ENCODE measurements around the gene ZNF831. TPM values are rescaled to one million over a fixed set of nuclear protein-coding genes. Genes with fewer than 3 reads are reported as not detected.

ZNF831 gene
- total and polyA plus RNA-seq, 9 donors: 0.05 to 0.36 (median 0.15) TPM; not detected in 1

DNA sequence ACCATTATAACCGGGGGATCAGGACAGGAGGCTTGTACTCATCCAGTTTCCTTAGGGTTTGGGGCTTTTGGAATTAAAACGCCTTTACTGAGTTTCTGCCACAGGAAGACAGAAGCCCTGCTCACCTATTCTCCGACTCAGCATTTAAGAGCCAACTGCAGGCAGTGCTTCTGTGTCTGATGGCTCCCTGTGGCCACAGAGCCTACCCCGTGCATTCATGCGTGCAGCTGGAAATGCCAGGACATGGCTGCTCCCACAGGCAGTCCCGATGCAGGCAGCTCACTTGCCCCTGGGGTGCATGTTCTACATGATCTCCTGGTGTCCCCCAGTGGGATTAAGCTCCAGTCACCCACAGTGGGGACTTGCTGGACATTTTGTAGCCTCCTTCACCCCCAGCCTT, 22.2 kb downstream of the ZNF831 start:
- Histone ChIP-seq H3K4me3 (no peak overlapping the region), H3K27me3 (no peaks in the 10 kb centered on the region), H3K27ac (no peak overlapping the region), H3K36me3 (no peaks in the 10 kb centered on the region), H3K4me1 (ENCODE audit: insufficient read depth) (no peaks in the 10 kb centered on the region), H3K9me3 (no peaks in the 10 kb centered on the region)
- WGBS, 3 donors: 61 to 66% (median 65%) methylated on average over 6 of the region's 6 CpGs
- TF ChIP-seq EP300 (IDR thresholded peaks at IDR 0.05): no peak
- no peak for TF ChIP-seq POLR2A (IDR thresholded peaks at IDR 0.05)
- TF ChIP-seq, protein P1, sequence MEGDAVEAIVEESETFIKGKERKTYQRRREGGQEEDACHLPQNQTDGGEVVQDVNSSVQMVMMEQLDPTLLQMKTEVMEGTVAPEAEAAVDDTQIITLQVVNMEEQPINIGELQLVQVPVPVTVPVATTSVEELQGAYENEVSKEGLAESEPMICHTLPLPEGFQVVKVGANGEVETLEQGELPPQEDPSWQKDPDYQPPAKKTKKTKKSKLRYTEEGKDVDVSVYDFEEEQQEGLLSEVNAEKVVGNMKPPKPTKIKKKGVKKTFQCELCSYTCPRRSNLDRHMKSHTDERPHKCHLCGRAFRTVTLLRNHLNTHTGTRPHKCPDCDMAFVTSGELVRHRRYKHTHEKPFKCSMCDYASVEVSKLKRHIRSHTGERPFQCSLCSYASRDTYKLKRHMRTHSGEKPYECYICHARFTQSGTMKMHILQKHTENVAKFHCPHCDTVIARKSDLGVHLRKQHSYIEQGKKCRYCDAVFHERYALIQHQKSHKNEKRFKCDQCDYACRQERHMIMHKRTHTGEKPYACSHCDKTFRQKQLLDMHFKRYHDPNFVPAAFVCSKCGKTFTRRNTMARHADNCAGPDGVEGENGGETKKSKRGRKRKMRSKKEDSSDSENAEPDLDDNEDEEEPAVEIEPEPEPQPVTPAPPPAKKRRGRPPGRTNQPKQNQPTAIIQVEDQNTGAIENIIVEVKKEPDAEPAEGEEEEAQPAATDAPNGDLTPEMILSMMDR (IDR thresholded peaks at IDR 0.05): no peak
- no peak for DNase-seq
- intact Hi-C loops (cut with DNase I): no loop called here

DNA sequence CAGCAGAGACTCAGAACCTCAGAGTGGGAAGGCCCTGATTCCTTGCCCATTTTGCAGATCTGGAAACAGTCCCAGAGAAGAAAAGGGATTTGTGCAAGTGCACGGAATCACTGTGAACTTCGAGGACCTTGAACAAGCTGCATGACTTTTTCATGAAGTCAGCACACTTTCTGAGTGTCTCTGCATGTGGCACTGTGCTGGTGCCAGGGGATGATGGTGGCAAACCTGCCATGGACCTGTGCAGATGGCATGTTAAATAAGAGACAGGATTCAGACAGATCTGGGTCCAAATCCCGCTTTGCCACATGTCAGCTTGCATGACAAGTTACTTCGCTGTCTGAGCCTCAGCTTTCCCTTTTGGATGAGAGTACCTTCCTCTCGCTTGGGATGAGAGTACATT, 26.8 kb downstream of the ZNF831 start:
- Histone ChIP-seq H3K9me3 (no peaks in the 10 kb centered on the region), H3K27me3 (no peaks in the 10 kb centered on the region), H3K4me1 (ENCODE audit: insufficient read depth) (no peaks in the 10 kb centered on the region), H3K36me3 (no peaks in the 10 kb centered on the region), H3K27ac (no peak overlapping the region), H3K4me3 (no peak overlapping the region)
- TF ChIP-seq EP300 (IDR thresholded peaks at IDR 0.05): no peak
- TF ChIP-seq POLR2A (IDR thresholded peaks at IDR 0.05): no peak
- TF ChIP-seq, protein P1 (IDR thresholded peaks at IDR 0.05): no peak
- intact Hi-C loops (cut with DNase I): no loop called here
- 72 to 81% (median 75%) methylated on average over 5 of the region's 5 CpGs for WGBS, 3 donors
- DNase-seq: no peak

DNA sequence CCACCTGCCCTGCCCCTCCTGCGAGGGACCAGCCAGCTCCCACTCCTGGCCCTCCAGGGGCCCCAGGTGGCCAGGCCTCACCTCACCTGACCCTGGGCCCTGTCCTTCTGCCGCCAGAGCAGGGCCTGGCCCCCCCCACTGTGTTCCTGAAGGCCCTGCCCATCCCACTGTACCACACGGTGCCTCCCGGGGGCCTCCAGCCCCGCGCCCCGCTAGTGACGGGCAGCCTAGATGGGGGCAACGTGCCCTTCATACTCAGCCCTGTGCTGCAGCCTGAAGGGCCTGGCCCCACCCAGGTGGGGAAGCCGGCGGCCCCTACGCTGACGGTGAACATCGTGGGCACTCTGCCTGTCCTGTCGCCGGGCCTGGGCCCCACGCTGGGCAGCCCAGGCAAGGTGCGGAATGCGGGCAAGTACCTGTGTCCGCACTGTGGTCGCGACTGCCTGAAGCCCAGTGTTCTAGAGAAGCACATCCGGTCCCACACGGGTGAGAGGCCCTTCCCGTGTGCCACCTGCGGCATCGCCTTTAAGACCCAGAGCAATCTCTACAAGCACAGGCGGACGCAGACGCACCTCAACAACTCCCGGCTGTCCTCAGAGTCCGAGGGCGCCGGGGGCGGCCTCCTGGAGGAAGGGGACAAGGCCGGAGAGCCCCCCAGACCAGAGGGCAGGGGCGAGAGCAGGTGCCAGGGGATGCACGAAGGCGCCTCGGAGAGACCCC, 27.6 kb downstream of the ZNF831 start:
- no peak overlapping the region for H3K27ac ChIP-seq
- H3K4me1 ChIP-seq (ENCODE audit: insufficient read depth): no peaks in the 10 kb centered on the region
- intact Hi-C loops (cut with DNase I): no loop called here
- no peaks in the 10 kb centered on the region for H3K36me3 ChIP-seq
- no peak overlapping the region for H3K4me3 ChIP-seq
- H3K27me3 ChIP-seq: no peaks in the 10 kb centered on the region
- DNase-seq: no peak
- no peak for TF ChIP-seq POLR2A (IDR thresholded peaks at IDR 0.05)
- TF ChIP-seq EP300 (IDR thresholded peaks at IDR 0.05): no peak
- TF ChIP-seq, protein P1 (IDR thresholded peaks at IDR 0.05): no peak
- no peaks in the 10 kb centered on the region for H3K9me3 ChIP-seq
- WGBS, 3 donors: 89 to 94% (median 90%) methylated on average over 36 to 40 of the region's 40 CpGs

DNA sequence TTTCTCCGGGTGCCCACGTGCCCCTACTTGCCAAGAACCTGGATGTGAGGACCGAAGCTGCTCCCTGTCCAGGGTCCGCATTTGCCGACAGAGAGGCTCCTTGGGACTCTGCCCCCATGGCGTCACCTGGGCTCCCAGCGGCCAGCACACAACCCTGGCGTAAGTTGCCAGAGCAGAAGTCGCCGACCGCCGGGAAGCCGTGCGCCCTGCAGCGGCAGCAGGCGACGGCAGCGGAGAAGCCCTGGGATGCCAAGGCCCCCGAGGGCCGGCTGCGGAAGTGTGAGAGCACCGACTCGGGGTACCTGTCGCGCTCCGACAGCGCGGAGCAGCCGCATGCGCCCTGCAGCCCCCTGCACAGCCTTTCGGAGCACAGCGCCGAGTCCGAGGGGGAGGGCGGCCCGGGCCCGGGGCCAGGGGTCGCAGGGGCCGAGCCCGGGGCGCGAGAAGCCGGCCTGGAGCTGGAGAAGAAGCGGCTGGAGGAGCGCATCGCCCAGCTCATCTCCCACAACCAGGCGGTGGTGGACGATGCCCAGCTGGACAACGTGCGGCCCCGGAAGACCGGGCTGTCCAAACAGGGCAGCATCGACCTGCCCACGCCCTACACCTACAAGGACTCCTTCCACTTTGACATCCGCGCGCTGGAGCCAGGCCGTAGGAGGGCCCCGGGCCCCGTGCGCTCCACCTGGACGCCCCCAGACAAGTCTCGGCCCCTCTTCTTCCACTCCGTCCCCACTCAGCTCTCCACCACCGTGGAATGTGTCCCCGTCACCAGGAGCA, 28.3 kb downstream of the ZNF831 start:
- no peak for DNase-seq
- TF ChIP-seq EP300 (IDR thresholded peaks at IDR 0.05): no peak
- TF ChIP-seq POLR2A (IDR thresholded peaks at IDR 0.05): no peak
- TF ChIP-seq, protein P1 (IDR thresholded peaks at IDR 0.05): no peak
- Histone ChIP-seq H3K4me1 (ENCODE audit: insufficient read depth) (no peaks in the 10 kb centered on the region), H3K27me3 (no peaks in the 10 kb centered on the region), H3K36me3 (no peaks in the 10 kb centered on the region), H3K4me3 (no peak overlapping the region), H3K27ac (no peak overlapping the region), H3K9me3 (no peaks in the 10 kb centered on the region)
- intact Hi-C loops (cut with DNase I): no loop called here
- WGBS, 3 donors: 56 to 72% (median 66%) methylated on average over 58 to 66 of the region's 66 CpGs

All from ovary (tissue), 9 donors.